Measurements from ENCODE around the gene PNKD. TPM values are rescaled to one million over a fixed set of nuclear protein-coding genes. Genes with fewer than 3 reads are reported as not detected.

Gene PNKD
- total and polyA plus RNA-seq, 10 of the 15 experiments (the other 5 are each of a cell fraction or from before 2014, with no cell fraction given) = 27.2 to 106 (median 61.3) TPM

GRCh38 chr2:218368621-218369153, 98.4 kb downstream of the PNKD start:
- WGBS (ENCODE audit: insufficient coverage, insufficient replicate concordance, low lambda C conversion rate, missing lambda C conversion rate) = 47% methylated on average over 27 of the region's 27 CpGs
- RAD21 ChIA-PET (ENCODE audit: unreplicated experiment) = no interaction called here

More at GRCh38 chr2:218368621-218369153, 98.4 kb downstream of the PNKD start:
- no peaks in the 10 kb centered on the region for H3K36me3 ChIP-seq (ENCODE audit: control insufficient read depth in 2 of 2, insufficient read depth in 2 of 2, low read length in 1 of 2)
- H4K20me1 ChIP-seq (ENCODE audit: control insufficient read depth, insufficient read depth) = no peaks in the 10 kb centered on the region
- SMC1A ChIA-PET (ENCODE audit: uncharacterized antibody, unreplicated experiment) = no interaction called here
- H3K4me1 ChIP-seq (ENCODE audit: control insufficient read depth, insufficient read depth, low read length) = peaks cover 4% of the 10 kb centered on the region; the same call in 1 of the 2 replicates
- CTCF ChIA-PET = interaction anchor here (1.2 to 1.3 kb wide), 2 partner anchors 11 to 25 kb away, joined by 3 to 5 read pairs; no protein-coding TSS in a partner anchor
- in situ Hi-C loops (cut with MboI) = no loop called here
- no peak overlapping the region; the same call in 1 of the 2 replicates for H3K4me3 ChIP-seq
- BruUV-seq (replicated peaks) = no TSS peak
- intact Hi-C loops (cut with micrococcal nuclease; ENCODE audit: unreplicated experiment) = no loop called here
- H2AFZ ChIP-seq (ENCODE audit: control insufficient read depth, low read depth, low read length) = no peak overlapping the region
- FAIRE-seq = no peak
- no peaks in the 10 kb centered on the region for H3K79me2 ChIP-seq (ENCODE audit: control insufficient read depth, insufficient read depth, low read length)
- no peaks in the 10 kb centered on the region; the same call in 2 of the 3 replicates for H3K9me3 ChIP-seq (replicated peaks; ENCODE audit: control insufficient read depth, insufficient read depth, low read length)
- no peaks in the 10 kb centered on the region for H3K27me3 ChIP-seq (replicated peaks in 1 of 2; ENCODE audit: control insufficient read depth in 2 of 2, insufficient read depth in 2 of 2, low read length in 1 of 2)
- H3K4me2 ChIP-seq (ENCODE audit: control insufficient read depth, insufficient read depth) = no peak overlapping the region
- POLR2A ChIA-PET = interaction anchor here (1.0 kb wide), 1 partner anchor 25 kb away, joined by 3 read pairs; no protein-coding TSS in a partner anchor
- no peak for TF ChIP-seq FOXM1 (IDR thresholded peaks at IDR 0.05; ENCODE audit: low read depth, low read length)
- TF ChIP-seq SRF (IDR thresholded peaks at IDR 0.05; ENCODE audit: low read depth in 2 of 2, low read length in 2 of 2) = no peak
- TF ChIP-seq, protein P1, sequence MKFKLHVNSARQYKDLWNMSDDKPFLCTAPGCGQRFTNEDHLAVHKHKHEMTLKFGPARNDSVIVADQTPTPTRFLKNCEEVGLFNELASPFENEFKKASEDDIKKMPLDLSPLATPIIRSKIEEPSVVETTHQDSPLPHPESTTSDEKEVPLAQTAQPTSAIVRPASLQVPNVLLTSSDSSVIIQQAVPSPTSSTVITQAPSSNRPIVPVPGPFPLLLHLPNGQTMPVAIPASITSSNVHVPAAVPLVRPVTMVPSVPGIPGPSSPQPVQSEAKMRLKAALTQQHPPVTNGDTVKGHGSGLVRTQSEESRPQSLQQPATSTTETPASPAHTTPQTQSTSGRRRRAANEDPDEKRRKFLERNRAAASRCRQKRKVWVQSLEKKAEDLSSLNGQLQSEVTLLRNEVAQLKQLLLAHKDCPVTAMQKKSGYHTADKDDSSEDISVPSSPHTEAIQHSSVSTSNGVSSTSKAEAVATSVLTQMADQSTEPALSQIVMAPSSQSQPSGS (IDR thresholded peaks at IDR 0.05; ENCODE audit: low read length) = no peak
- TF ChIP-seq MAX (IDR thresholded peaks at IDR 0.05; ENCODE audit: low read depth, low read length) = no peak
- no peak for TF ChIP-seq YY1 (IDR thresholded peaks at IDR 0.05; ENCODE audit: low read depth, low read length)
- TF ChIP-seq MYC (IDR thresholded peaks at IDR 0.05; ENCODE audit: insufficient read depth, insufficient read length, insufficient replicate concordance, low read length, severe bottlenecking) = no peak
- DNase-seq (ENCODE audit: low read depth, low spot score) = no peak
- no peak overlapping the region for H3K27ac ChIP-seq (ENCODE audit: control insufficient read depth, insufficient read depth)
- H3K9ac ChIP-seq (ENCODE audit: control insufficient read depth, insufficient read depth, low read length) = no peak overlapping the region
- no peak for ATAC-seq
